HEK293 (cell line): ENCODE measurements around the gene SUPT5H.
A peak's percentile ranks its signal among the peaks of the same experiment; 100 is the strongest.

Experiments
- CTCF ChIA-PET: fragments of 350-600 bp; formaldehyde crosslinking; extraction: SDS; loops from one replicate; lab custom pipeline; 2021; ENCODE audit warnings: antibody characterized with exemption; lab: Yijun Ruan, JAX
- POLR2A ChIA-PET: fragments of 300-600 bp; formaldehyde crosslinking; extraction: SDS; loops from one replicate; lab custom pipeline; 2020; ENCODE audit warnings: antibody characterized with exemption, inconsistent platforms; lab: Yijun Ruan, JAX
- H3K27ac ChIP-seq: fragments of 200-500 bp; sonication (Bioruptor generic); 2 replicates; pipeline ENCODE4 v1.5.1; 2014; ENCODE audit warnings: low read depth, low read length, control low read depth, inconsistent platforms; ENCODE audit errors: extremely low read depth
- H3K36me3 ChIP-seq, 2 experiments: fragments of 200-500 bp in 1 of 2; sonication (Bioruptor generic) in 1 of 2; 1 replicate in 1 of 2; 2 replicates in 1 of 2; pipeline ENCODE4 v1.5.1; 2014 to 2017; ENCODE audit warnings: inconsistent platforms in 2 of 2, low read length in 2 of 2; ENCODE audit not compliant: control insufficient read depth in 2 of 2, insufficient read depth in 1 of 2
- H3K4me1 ChIP-seq: fragments of 200-500 bp; sonication (Bioruptor generic); 2 replicates; pipeline ENCODE4 v1.5.1; 2014; ENCODE audit warnings: mild to moderate bottlenecking, low read length, inconsistent platforms; ENCODE audit not compliant: control insufficient read depth, insufficient read depth
- H3K4me3 ChIP-seq: 2 replicates; pipeline ENCODE4 v1.5.1; 2011; ENCODE audit warnings: low read depth, mild to moderate bottlenecking, control low read depth, low read length, moderate library complexity
- H3K9me3 ChIP-seq: fragments of 200-500 bp; sonication (Bioruptor generic); 2 replicates; pipeline ENCODE4 v1.5.1; 2014; ENCODE audit warnings: low read depth, low read length, inconsistent platforms; ENCODE audit not compliant: control insufficient read depth, insufficient read depth
- SALL2 ChIP-seq: fragments of 450-650 bp; formaldehyde crosslinking; IDR thresholded peaks from 2 replicates; pipeline ENCODE4 v1.5.0; 2017; ENCODE audit warnings: missing biosample characterization, mild to moderate bottlenecking, missing genetic modification characterization, borderline replicate concordance
- ZSCAN16 ChIP-seq: fragments of 450-650 bp; formaldehyde crosslinking; IDR thresholded peaks from 2 replicates; pipeline ENCODE4 v1.5.1; 2016; ENCODE audit warnings: missing biosample characterization, missing genetic modification characterization
- TF ChIP-seq, protein P1 (sequence below): sonication (generic); formaldehyde crosslinking; IDR thresholded peaks from 2 replicates; pipeline ENCODE4 v1.8.1; 2022; ENCODE audit warnings: mild to moderate bottlenecking, moderate library complexity, missing genetic modification reagents
- TF ChIP-seq, protein P2 (sequence below): fragments of 450-650 bp; formaldehyde crosslinking; IDR thresholded peaks from 2 replicates; pipeline ENCODE4 v1.5.1; 2016; ENCODE audit warnings: missing biosample characterization, missing genetic modification characterization
- TF ChIP-seq, protein P3 (sequence below): fragments of 450-650 bp; formaldehyde crosslinking; IDR thresholded peaks from 2 replicates; pipeline ENCODE4 v1.5.1; 2016; ENCODE audit warnings: missing biosample characterization, missing genetic modification characterization
- TF ChIP-seq, protein P4 (sequence below): fragments of 450-650 bp; formaldehyde crosslinking; IDR thresholded peaks from 2 replicates; pipeline ENCODE4 v1.5.1; 2016; ENCODE audit warnings: missing biosample characterization, missing genetic modification characterization
- TF ChIP-seq, protein P5 (sequence below): fragments of 450-650 bp; formaldehyde crosslinking; IDR thresholded peaks from 2 replicates; pipeline ENCODE4 v1.5.1; 2016; ENCODE audit warnings: missing biosample characterization, missing genetic modification characterization
- TF ChIP-seq, protein P6 (sequence below): fragments of 450-650 bp; formaldehyde crosslinking; IDR thresholded peaks from 2 replicates; pipeline ENCODE4 v1.5.1; 2016; ENCODE audit warnings: missing biosample characterization, missing genetic modification characterization

SUPT5H gene

DNA sequence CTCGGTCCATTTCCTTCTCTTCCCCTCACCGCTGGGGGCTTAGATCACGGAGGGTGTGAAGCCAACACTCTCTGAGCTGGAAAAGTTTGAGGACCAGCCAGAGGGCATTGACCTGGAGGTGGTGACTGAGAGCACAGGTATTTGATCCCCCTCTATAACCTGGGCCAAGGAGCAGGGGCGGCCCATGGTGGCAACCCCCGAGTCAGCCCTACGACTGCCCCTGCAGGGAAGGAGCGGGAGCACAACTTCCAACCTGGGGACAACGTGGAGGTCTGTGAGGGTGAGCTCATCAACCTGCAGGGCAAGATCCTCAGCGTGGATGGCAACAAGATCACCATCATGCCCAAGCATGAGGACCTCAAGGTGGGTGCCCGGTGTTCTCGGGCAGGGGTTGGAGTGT, 23.7 kb downstream of the SUPT5H start:
- ChIA-PET CTCF (interaction anchor here (0.6 to 4.4 kb wide), 4 partner anchors 29 to 614 kb away, joined by 3 to 24 read pairs (median 4); partner anchors contain the start of gene EID2B), POLR2A (interaction anchor here (1.3 to 3.0 kb wide), 3 partner anchors 11 to 33 kb away, joined by 3 to 11 read pairs (median 8); partner anchors contain the start of genes RPS16 and TIMM50)
- TF ChIP-seq, protein P1, sequence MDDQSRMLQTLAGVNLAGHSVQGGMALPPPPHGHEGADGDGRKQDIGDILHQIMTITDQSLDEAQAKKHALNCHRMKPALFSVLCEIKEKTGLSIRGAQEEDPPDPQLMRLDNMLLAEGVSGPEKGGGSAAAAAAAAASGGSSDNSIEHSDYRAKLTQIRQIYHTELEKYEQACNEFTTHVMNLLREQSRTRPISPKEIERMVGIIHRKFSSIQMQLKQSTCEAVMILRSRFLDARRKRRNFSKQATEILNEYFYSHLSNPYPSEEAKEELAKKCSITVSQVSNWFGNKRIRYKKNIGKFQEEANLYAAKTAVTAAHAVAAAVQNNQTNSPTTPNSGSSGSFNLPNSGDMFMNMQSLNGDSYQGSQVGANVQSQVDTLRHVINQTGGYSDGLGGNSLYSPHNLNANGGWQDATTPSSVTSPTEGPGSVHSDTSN = no peak
- TF ChIP-seq, protein P2, sequence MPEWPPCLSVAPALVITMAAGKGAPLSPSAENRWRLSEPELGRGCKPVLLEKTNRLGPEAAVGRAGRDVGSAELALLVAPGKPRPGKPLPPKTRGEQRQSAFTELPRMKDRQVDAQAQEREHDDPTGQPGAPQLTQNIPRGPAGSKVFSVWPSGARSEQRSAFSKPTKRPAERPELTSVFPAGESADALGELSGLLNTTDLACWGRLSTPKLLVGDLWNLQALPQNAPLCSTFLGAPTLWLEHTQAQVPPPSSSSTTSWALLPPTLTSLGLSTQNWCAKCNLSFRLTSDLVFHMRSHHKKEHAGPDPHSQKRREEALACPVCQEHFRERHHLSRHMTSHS (tag by site-specific recombination) = no peak
- TF ChIP-seq, protein P3, sequence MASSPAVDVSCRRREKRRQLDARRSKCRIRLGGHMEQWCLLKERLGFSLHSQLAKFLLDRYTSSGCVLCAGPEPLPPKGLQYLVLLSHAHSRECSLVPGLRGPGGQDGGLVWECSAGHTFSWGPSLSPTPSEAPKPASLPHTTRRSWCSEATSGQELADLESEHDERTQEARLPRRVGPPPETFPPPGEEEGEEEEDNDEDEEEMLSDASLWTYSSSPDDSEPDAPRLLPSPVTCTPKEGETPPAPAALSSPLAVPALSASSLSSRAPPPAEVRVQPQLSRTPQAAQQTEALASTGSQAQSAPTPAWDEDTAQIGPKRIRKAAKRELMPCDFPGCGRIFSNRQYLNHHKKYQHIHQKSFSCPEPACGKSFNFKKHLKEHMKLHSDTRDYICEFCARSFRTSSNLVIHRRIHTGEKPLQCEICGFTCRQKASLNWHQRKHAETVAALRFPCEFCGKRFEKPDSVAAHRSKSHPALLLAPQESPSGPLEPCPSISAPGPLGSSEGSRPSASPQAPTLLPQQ = no peak
- TF ChIP-seq, protein P4, sequence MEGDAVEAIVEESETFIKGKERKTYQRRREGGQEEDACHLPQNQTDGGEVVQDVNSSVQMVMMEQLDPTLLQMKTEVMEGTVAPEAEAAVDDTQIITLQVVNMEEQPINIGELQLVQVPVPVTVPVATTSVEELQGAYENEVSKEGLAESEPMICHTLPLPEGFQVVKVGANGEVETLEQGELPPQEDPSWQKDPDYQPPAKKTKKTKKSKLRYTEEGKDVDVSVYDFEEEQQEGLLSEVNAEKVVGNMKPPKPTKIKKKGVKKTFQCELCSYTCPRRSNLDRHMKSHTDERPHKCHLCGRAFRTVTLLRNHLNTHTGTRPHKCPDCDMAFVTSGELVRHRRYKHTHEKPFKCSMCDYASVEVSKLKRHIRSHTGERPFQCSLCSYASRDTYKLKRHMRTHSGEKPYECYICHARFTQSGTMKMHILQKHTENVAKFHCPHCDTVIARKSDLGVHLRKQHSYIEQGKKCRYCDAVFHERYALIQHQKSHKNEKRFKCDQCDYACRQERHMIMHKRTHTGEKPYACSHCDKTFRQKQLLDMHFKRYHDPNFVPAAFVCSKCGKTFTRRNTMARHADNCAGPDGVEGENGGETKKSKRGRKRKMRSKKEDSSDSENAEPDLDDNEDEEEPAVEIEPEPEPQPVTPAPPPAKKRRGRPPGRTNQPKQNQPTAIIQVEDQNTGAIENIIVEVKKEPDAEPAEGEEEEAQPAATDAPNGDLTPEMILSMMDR (tag by site-specific recombination) = 0 out of 2 replicates have a peak, but pooled peaks have one; percentile 9
- no peak for TF ChIP-seq ZSCAN16 (tag by site-specific recombination)
- Histone ChIP-seq H3K36me3 (peaks cover 98 to 100% of the 10 kb centered on the region in 2 experiments), H3K9me3 (no peaks in the 10 kb centered on the region), H3K27ac (peak overlapping the region; percentile 41; the same call in 1 of the 2 replicates), H3K4me3 (no peak overlapping the region), H3K4me1 (no peaks in the 10 kb centered on the region)

DNA sequence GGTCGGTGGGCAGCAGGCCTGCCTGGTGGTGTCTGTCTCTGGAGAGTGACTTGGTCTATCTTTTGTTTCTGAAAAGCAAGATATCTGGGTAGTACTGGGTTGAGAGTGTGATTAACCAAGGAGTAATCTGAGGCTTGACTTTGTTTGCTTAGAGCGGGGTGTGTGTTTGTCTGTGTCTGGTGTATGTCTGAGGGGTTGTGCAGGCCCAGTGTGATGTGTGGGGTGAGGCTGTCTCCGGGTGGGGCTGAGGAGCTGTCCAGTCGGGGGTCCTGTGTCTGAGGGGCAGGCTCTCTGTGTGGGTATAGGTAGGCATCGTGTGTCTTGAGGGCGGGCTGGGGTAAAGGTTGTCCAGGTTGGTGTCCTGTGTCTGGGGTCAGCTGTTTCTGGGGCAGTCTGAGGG, 24.2 kb downstream of the SUPT5H start:
- CTCF ChIA-PET = interaction anchor here (0.6 to 4.4 kb wide), 3 partner anchors 29 to 685 kb away, joined by 4 to 24 read pairs (median 5); partner anchors contain the start of gene EID2B
- POLR2A ChIA-PET = interaction anchor here (0.7 to 3.0 kb wide), 2 partner anchors 11 to 34 kb away, joined by 3 to 11 read pairs; partner anchors contain the start of genes RPS16 and TIMM50
- peak overlapping the region; percentile 41; the same call in 1 of the 2 replicates for H3K27ac ChIP-seq

More for the DNA sequence above, 24.2 kb downstream of the SUPT5H start:
- peaks cover 98 to 100% of the 10 kb centered on the region in 2 experiments for H3K36me3 ChIP-seq
- no peak overlapping the region for H3K4me3 ChIP-seq
- TF ChIP-seq, protein P5, sequence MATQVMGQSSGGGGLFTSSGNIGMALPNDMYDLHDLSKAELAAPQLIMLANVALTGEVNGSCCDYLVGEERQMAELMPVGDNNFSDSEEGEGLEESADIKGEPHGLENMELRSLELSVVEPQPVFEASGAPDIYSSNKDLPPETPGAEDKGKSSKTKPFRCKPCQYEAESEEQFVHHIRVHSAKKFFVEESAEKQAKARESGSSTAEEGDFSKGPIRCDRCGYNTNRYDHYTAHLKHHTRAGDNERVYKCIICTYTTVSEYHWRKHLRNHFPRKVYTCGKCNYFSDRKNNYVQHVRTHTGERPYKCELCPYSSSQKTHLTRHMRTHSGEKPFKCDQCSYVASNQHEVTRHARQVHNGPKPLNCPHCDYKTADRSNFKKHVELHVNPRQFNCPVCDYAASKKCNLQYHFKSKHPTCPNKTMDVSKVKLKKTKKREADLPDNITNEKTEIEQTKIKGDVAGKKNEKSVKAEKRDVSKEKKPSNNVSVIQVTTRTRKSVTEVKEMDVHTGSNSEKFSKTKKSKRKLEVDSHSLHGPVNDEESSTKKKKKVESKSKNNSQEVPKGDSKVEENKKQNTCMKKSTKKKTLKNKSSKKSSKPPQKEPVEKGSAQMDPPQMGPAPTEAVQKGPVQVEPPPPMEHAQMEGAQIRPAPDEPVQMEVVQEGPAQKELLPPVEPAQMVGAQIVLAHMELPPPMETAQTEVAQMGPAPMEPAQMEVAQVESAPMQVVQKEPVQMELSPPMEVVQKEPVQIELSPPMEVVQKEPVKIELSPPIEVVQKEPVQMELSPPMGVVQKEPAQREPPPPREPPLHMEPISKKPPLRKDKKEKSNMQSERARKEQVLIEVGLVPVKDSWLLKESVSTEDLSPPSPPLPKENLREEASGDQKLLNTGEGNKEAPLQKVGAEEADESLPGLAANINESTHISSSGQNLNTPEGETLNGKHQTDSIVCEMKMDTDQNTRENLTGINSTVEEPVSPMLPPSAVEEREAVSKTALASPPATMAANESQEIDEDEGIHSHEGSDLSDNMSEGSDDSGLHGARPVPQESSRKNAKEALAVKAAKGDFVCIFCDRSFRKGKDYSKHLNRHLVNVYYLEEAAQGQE (tag by site-specific recombination) = peak; percentile 68
- TF ChIP-seq, protein P6, sequence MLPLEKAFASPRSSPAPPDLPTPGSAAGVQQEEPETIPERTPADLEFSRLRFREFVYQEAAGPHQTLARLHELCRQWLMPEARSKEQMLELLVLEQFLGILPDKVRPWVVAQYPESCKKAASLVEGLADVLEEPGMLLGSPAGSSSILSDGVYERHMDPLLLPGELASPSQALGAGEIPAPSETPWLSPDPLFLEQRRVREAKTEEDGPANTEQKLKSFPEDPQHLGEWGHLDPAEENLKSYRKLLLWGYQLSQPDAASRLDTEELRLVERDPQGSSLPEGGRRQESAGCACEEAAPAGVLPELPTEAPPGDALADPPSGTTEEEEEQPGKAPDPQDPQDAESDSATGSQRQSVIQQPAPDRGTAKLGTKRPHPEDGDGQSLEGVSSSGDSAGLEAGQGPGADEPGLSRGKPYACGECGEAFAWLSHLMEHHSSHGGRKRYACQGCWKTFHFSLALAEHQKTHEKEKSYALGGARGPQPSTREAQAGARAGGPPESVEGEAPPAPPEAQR (tag by site-specific recombination) = no peak
- 0 out of 2 replicates have a peak, but pooled peaks have one; percentile 73 for TF ChIP-seq SALL2 (tag by site-specific recombination)
- TF ChIP-seq, all 188 proteins: peak for 2
- no peaks in the 10 kb centered on the region for H3K4me1 ChIP-seq
- H3K9me3 ChIP-seq = no peaks in the 10 kb centered on the region
